Measurements from ENCODE around the gene FBXO22.

Gene FBXO22

GRCh38 chr15:75925440-75925839, 21.8 kb downstream of the FBXO22 start:
- no peak overlapping the region for H3K4me3 ChIP-seq (ENCODE audit: low read depth, low read length)
- no peak for DNase-seq (ENCODE audit: low read depth)
- in situ Hi-C loops (cut with HindIII; ENCODE audit: low sequenced_read_pairs), result no loop called here
- TF ChIP-seq, protein P1, sequence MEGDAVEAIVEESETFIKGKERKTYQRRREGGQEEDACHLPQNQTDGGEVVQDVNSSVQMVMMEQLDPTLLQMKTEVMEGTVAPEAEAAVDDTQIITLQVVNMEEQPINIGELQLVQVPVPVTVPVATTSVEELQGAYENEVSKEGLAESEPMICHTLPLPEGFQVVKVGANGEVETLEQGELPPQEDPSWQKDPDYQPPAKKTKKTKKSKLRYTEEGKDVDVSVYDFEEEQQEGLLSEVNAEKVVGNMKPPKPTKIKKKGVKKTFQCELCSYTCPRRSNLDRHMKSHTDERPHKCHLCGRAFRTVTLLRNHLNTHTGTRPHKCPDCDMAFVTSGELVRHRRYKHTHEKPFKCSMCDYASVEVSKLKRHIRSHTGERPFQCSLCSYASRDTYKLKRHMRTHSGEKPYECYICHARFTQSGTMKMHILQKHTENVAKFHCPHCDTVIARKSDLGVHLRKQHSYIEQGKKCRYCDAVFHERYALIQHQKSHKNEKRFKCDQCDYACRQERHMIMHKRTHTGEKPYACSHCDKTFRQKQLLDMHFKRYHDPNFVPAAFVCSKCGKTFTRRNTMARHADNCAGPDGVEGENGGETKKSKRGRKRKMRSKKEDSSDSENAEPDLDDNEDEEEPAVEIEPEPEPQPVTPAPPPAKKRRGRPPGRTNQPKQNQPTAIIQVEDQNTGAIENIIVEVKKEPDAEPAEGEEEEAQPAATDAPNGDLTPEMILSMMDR (IDR thresholded peaks at IDR 0.05; ENCODE audit: low read depth, low read length, missing control alignments), result no peak

GRCh38 chr15:75926931-75927330, 23.3 kb downstream of the FBXO22 start:
- in situ Hi-C loops (cut with HindIII; ENCODE audit: low sequenced_read_pairs), result no loop called here
- TF ChIP-seq, protein P1 (IDR thresholded peaks at IDR 0.05; ENCODE audit: low read depth, low read length, missing control alignments), result no peak
- no peak for DNase-seq (ENCODE audit: low read depth)

DNA sequence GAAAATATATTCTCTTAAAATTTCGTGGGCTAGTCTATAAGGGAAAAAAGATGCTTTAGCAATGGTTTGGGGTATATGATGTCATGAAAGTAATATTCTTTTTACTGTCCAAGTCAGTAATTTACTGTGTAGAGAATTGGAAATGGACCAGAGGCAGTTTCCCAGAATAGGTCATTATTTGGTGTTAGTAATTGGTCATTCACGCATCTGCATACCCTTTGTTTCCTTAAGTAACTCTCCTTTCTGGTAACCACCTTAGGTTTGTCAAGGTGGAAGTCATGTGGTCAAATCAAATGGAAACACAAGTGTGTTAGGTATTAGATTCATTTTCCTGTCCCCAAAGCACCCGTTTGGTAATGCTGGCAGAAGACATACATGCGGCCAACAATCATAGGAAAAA, 23.9 kb downstream of the FBXO22 start:
- in situ Hi-C loops (cut with HindIII; ENCODE audit: low sequenced_read_pairs), result no loop called here
- H3K4me3 ChIP-seq (ENCODE audit: low read depth, low read length), result no peak overlapping the region
- TF ChIP-seq, protein P1 (IDR thresholded peaks at IDR 0.05; ENCODE audit: low read depth, low read length, missing control alignments), result no peak
- no peak for DNase-seq (ENCODE audit: low read depth)

More at GRCh38 chr15:75926931-75927330, 23.3 kb downstream of the FBXO22 start:
- H3K4me3 ChIP-seq (ENCODE audit: low read depth, low read length), result no peak overlapping the region

- in situ Hi-C loops (cut with HindIII; ENCODE audit: low sequenced_read_pairs), result no loop called here
- no peak overlapping the region for H3K4me3 ChIP-seq (ENCODE audit: low read depth, low read length)
- no peak for DNase-seq (ENCODE audit: low read depth)
- TF ChIP-seq, protein P1 (IDR thresholded peaks at IDR 0.05; ENCODE audit: low read depth, low read length, missing control alignments), result peak; percentile 57
Measured at GRCh38 chr15:75928680-75929608, 25.3 kb downstream of the FBXO22 start.

- no peak for DNase-seq (ENCODE audit: low read depth)
- TF ChIP-seq, protein P1 (IDR thresholded peaks at IDR 0.05; ENCODE audit: low read depth, low read length, missing control alignments), result no peak
- no peak overlapping the region for H3K4me3 ChIP-seq (ENCODE audit: low read depth, low read length)
- in situ Hi-C loops (cut with HindIII; ENCODE audit: low sequenced_read_pairs), result no loop called here
Measured at GRCh38 chr15:75929799-75930565, 26.3 kb downstream of the FBXO22 start.

GRCh38 chr15:75930866-75931265, 27.2 kb downstream of the FBXO22 start:
- TF ChIP-seq, protein P1 (IDR thresholded peaks at IDR 0.05; ENCODE audit: low read depth, low read length, missing control alignments), result no peak
- DNase-seq (ENCODE audit: low read depth), result no peak
- in situ Hi-C loops (cut with HindIII; ENCODE audit: low sequenced_read_pairs), result no loop called here

More at GRCh38 chr15:75930866-75931265, 27.2 kb downstream of the FBXO22 start:
- H3K4me3 ChIP-seq (ENCODE audit: low read depth, low read length), result no peak overlapping the region

All from astrocyte of the cerebellum (primary cell).